Fibroblast of villous mesenchyme (primary cell): Measurements from ENCODE around the gene ABTB2. TPM values are rescaled to one million over a fixed set of nuclear protein-coding genes. Genes with fewer than 3 reads are reported as not detected.
"Not testable (repeated sequence)": the region's sequence is repeated elsewhere in the genome, so short reads cannot be mapped to it uniquely, and the experiment has no call there.

Source experiments
- DNase-seq: peaks from one replicate; pipeline ENCODE4 v3.0.0-alpha.2; 2010; ENCODE audit warnings: low read depth
- H3K4me3 ChIP-seq: 2 replicates; pipeline ENCODE4 v1.5.1; 2011; ENCODE audit warnings: low read depth, mild to moderate bottlenecking, low read length
- CTCF ChIP-seq: IDR thresholded peaks from 2 replicates; pipeline ENCODE4 v1.5.1; 2012; ENCODE audit warnings: low read depth, mild to moderate bottlenecking, low read length; ENCODE audit not compliant: insufficient read depth
- total RNA-seq: library from RNA; depleted of rRNA; stranded (reverse); fragments of >200 nt; gene quantifications from 2 replicates; pipeline ENCODE4 v1.2.3, GENCODE V29; 2012

The ABTB2 gene
- total RNA-seq, 1 donor, result 3.9 TPM

- no peak for DNase-seq
- no peak overlapping the region for H3K4me3 ChIP-seq
- no peak for TF ChIP-seq CTCF
Measured at GRCh38 chr11:34222030-34222429, 135.8 kb downstream of the ABTB2 start.

GRCh38 chr11:34219941-34220370 lies 137.9 kb downstream of the ABTB2 start:
- peak; percentile 75 for DNase-seq

GRCh38 chr11:34219279-34219678 lies 138.5 kb downstream of the ABTB2 start:
- TF ChIP-seq CTCF, result no peak
- H3K4me3 ChIP-seq, result no peak overlapping the region
- DNase-seq, result no peak

More at GRCh38 chr11:34219941-34220370, 137.9 kb downstream of the ABTB2 start:
- TF ChIP-seq CTCF, result no peak
- H3K4me3 ChIP-seq, result no peak overlapping the region

- not testable (repeated sequence) for H3K4me3 ChIP-seq, DNase-seq
Measured at GRCh38 chr11:34218756-34219155, 139.1 kb downstream of the ABTB2 start.

- DNase-seq, result no peak
- TF ChIP-seq CTCF, result no peak
- H3K4me3 ChIP-seq, result no peak overlapping the region
Measured at GRCh38 chr11:34218067-34218466, 139.7 kb downstream of the ABTB2 start.

- H3K4me3 ChIP-seq, result no peak overlapping the region
- no peak for TF ChIP-seq CTCF
- DNase-seq, result no peak
Measured at GRCh38 chr11:34216706-34217105, 141.1 kb downstream of the ABTB2 start.

- DNase-seq, result no peak
- H3K4me3 ChIP-seq, result no peak overlapping the region
- no peak for TF ChIP-seq CTCF
Measured at GRCh38 chr11:34215806-34216453, 141.9 kb downstream of the ABTB2 start.
